ENCODE data around the gene MTREX.

MTREX gene

GRCh38 chr5:55308254-55308836 is 556 bp downstream of the MTREX start:
- CTCF ChIA-PET, result interaction anchor here (0.6 to 2.5 kb wide), 3 partner anchors 136 to 929 kb away, joined by 4 to 10 read pairs (median 5); partner anchors contain the start of gene CDC20B
- TF ChIP-seq SCRT2 (tag by site-specific recombination; IDR thresholded peaks at IDR 0.05) (no peak), PRDM1 (tag by site-specific recombination; IDR thresholded peaks at IDR 0.05) (0 out of 2 replicates have a peak, but pooled peaks have one; percentile 1), ZNF664 (tag by site-specific recombination; IDR thresholded peaks at IDR 0.05) (peak; percentile 92; the same call in 1 of the 2 replicates), ZNF645 (tag by site-specific recombination; IDR thresholded peaks at IDR 0.05) (no peak), SP2 (tag by site-specific recombination; IDR thresholded peaks at IDR 0.05) (no peak), ZNF324 (tag by site-specific recombination; IDR thresholded peaks at IDR 0.05) (0 out of 2 replicates have a peak, but pooled peaks have one; percentile 7), ZNF660 (tag by site-specific recombination; IDR thresholded peaks at IDR 0.05) (peak; percentile 36; the same call in 1 of the 2 replicates), KLF10 (tag by site-specific recombination; IDR thresholded peaks at IDR 0.05) (no peak), ZFP37 (tag by site-specific recombination; IDR thresholded peaks at IDR 0.05) (peak; percentile 11; the same call in 1 of the 2 replicates), YY1 (tag by site-specific recombination; IDR thresholded peaks at IDR 0.05) (no peak), KLF1 (tag by site-specific recombination; IDR thresholded peaks at IDR 0.05) (no peak), GLIS2 (tag by site-specific recombination; IDR thresholded peaks at IDR 0.05) (no peak), ZNF366 (tag by site-specific recombination; conservative IDR thresholded peaks at IDR 0.05) (no peak)
- TF ChIP-seq, protein P1, sequence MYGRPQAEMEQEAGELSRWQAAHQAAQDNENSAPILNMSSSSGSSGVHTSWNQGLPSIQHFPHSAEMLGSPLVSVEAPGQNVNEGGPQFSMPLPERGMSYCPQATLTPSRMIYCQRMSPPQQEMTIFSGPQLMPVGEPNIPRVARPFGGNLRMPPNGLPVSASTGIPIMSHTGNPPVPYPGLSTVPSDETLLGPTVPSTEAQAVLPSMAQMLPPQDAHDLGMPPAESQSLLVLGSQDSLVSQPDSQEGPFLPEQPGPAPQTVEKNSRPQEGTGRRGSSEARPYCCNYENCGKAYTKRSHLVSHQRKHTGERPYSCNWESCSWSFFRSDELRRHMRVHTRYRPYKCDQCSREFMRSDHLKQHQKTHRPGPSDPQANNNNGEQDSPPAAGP (tag by site-specific recombination; IDR thresholded peaks at IDR 0.05), result 0 out of 2 replicates have a peak, but pooled peaks have one; percentile 1
- TF ChIP-seq, protein P2, sequence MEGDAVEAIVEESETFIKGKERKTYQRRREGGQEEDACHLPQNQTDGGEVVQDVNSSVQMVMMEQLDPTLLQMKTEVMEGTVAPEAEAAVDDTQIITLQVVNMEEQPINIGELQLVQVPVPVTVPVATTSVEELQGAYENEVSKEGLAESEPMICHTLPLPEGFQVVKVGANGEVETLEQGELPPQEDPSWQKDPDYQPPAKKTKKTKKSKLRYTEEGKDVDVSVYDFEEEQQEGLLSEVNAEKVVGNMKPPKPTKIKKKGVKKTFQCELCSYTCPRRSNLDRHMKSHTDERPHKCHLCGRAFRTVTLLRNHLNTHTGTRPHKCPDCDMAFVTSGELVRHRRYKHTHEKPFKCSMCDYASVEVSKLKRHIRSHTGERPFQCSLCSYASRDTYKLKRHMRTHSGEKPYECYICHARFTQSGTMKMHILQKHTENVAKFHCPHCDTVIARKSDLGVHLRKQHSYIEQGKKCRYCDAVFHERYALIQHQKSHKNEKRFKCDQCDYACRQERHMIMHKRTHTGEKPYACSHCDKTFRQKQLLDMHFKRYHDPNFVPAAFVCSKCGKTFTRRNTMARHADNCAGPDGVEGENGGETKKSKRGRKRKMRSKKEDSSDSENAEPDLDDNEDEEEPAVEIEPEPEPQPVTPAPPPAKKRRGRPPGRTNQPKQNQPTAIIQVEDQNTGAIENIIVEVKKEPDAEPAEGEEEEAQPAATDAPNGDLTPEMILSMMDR (tag by site-specific recombination; IDR thresholded peaks at IDR 0.05), result peak; percentile 15; the same call in 1 of the 2 replicates
- H3K27ac ChIP-seq (ENCODE audit: extremely low read depth, low read depth, low read length), result peak overlapping the region; percentile 92

DNA sequence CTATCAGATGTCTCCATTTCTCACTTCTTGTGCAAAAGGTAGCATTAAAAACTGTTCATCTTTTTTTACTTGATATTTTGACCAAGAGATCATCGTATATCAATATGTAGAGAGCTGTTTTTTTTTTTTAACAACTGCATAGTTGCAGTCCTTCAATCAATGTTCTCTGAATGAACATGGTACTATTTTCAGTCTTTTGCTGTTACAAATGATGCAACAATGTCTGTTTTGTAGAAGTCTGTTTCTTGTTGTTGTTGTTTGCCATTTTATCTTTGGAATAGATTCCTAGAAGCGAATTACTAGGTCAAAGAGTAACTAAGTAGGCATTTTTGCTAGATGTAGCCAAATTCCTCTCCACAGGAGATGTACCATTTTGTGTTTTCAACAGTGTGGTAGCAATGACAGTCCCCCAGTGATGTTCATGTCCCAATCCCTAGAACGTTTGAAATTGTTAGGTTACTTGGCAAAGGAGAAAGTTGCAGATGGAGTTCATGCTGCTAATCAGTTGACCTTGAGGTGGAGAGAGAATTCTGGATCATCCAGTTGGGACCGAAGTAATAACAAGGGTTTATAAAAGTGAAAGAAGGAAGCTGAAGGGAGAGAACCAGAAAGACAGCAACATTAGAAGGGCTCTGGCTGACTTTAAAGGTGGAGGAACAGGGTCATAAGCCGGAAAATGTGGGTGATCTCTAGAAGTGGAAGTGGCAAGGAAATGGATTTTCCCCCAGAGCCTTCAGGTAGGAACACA is 6.3 kb downstream of the MTREX start:
- ChIA-PET CTCF (interaction anchor here (0.7 kb wide), 1 partner anchor 75 kb away, joined by 4 read pairs; no protein-coding TSS in a partner anchor), POLR2A (no interaction called here)
- Histone ChIP-seq H3K36me3 (ENCODE audit: control insufficient read depth in 2 of 2, insufficient read depth in 1 of 2, low read length in 2 of 2) (peaks cover 0 to 3% of the 10 kb centered on the region in 2 experiments; a peak in 1 of 3 replicates), H3K4me3 (ENCODE audit: low read depth, low read length) (no peak overlapping the region), H3K4me1 (ENCODE audit: control insufficient read depth, insufficient read depth, low read length) (peaks cover 3% of the 10 kb centered on the region; the same call in 1 of the 2 replicates), H3K9me3 (ENCODE audit: control insufficient read depth, insufficient read depth, low read depth, low read length) (no peaks in the 10 kb centered on the region), H3K27ac (ENCODE audit: extremely low read depth, low read depth, low read length) (no peak overlapping the region)
- TF ChIP-seq GLIS1 (tag by site-specific recombination; IDR thresholded peaks at IDR 0.05) (no peak), ZNF248 (tag by site-specific recombination; IDR thresholded peaks at IDR 0.05) (no peak), MZF1 (tag by site-specific recombination; IDR thresholded peaks at IDR 0.05; ENCODE audit: borderline replicate concordance) (no peak), ZNF155 (tag by site-specific recombination; IDR thresholded peaks at IDR 0.05) (no peak), ZNF48 (tag by site-specific recombination; IDR thresholded peaks at IDR 0.05) (no peak), ZNF138 (tag by site-specific recombination; IDR thresholded peaks at IDR 0.05; ENCODE audit: borderline replicate concordance) (no peak), ZNF239 (tag by site-specific recombination; IDR thresholded peaks at IDR 0.05) (no peak)
- TF ChIP-seq, protein P3, sequence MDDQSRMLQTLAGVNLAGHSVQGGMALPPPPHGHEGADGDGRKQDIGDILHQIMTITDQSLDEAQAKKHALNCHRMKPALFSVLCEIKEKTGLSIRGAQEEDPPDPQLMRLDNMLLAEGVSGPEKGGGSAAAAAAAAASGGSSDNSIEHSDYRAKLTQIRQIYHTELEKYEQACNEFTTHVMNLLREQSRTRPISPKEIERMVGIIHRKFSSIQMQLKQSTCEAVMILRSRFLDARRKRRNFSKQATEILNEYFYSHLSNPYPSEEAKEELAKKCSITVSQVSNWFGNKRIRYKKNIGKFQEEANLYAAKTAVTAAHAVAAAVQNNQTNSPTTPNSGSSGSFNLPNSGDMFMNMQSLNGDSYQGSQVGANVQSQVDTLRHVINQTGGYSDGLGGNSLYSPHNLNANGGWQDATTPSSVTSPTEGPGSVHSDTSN (CRISPR knock-in tag; IDR thresholded peaks at IDR 0.05), result no peak
- TF ChIP-seq, protein P4, sequence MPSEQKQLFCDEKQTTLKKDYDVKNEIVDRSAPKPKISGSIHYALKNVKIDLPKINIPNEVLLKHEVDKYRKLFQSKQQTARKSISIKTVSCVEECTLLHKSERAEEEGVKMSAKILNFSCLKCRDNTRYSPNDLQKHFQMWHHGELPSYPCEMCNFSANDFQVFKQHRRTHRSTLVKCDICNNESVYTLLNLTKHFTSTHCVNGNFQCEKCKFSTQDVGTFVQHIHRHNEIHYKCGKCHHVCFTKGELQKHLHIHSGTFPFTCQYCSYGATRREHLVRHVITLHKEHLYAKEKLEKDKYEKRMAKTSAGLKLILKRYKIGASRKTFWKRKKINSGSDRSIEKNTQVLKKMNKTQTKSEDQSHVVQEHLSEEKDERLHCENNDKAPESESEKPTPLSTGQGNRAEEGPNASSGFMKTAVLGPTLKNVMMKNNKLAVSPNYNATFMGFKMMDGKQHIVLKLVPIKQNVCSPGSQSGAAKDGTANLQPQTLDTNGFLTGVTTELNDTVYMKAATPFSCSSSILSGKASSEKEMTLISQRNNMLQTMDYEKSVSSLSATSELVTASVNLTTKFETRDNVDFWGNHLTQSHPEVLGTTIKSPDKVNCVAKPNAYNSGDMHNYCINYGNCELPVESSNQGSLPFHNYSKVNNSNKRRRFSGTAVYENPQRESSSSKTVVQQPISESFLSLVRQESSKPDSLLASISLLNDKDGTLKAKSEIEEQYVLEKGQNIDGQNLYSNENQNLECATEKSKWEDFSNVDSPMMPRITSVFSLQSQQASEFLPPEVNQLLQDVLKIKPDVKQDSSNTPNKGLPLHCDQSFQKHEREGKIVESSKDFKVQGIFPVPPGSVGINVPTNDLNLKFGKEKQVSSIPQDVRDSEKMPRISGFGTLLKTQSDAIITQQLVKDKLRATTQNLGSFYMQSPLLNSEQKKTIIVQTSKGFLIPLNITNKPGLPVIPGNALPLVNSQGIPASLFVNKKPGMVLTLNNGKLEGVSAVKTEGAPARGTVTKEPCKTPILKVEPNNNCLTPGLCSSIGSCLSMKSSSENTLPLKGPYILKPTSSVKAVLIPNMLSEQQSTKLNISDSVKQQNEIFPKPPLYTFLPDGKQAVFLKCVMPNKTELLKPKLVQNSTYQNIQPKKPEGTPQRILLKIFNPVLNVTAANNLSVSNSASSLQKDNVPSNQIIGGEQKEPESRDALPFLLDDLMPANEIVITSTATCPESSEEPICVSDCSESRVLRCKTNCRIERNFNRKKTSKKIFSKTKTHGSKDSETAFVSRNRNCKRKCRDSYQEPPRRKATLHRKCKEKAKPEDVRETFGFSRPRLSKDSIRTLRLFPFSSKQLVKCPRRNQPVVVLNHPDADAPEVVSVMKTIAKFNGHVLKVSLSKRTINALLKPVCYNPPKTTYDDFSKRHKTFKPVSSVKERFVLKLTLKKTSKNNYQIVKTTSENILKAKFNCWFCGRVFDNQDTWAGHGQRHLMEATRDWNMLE (tag by site-specific recombination; conservative IDR thresholded peaks at IDR 0.05; ENCODE audit: low read depth), result no peak

More at GRCh38 chr5:55308254-55308836, 556 bp downstream of the MTREX start:
- peaks cover 3% of the 10 kb centered on the region; the same call in 1 of the 2 replicates for H3K4me1 ChIP-seq (ENCODE audit: control insufficient read depth, insufficient read depth, low read length)
- H3K36me3 ChIP-seq (ENCODE audit: control insufficient read depth in 2 of 2, insufficient read depth in 1 of 2, low read length in 2 of 2), result peaks cover 0 to 3% of the 10 kb centered on the region in 2 experiments; a peak in 1 of 3 replicates
- peak overlapping the region; percentile 78 for H3K4me3 ChIP-seq (ENCODE audit: low read depth, low read length)
- POLR2A ChIA-PET, result interaction anchor here (0.7 to 3.1 kb wide), 8 partner anchors 11 to 148 kb away, joined by 3 to 38 read pairs (median 4); partner anchors contain the start of genes CCNO, GPX8 and MCIDAS
- no peaks in the 10 kb centered on the region for H3K9me3 ChIP-seq (ENCODE audit: control insufficient read depth, insufficient read depth, low read depth, low read length)
